Endothelial cell (in vitro differentiated cells): Measurements from ENCODE around the gene CCDC92. TPM values are rescaled to one million over a fixed set of nuclear protein-coding genes. Genes with fewer than 3 reads are reported as not detected.
"Not testable (repeated sequence)": the region's sequence is repeated elsewhere in the genome, so short reads cannot be mapped to it uniquely, and the experiment has no call there.

Experiments used
- DNase-seq: peaks from one replicate; pipeline ENCODE4 v3.0.0; 2021; ENCODE audit warnings: low spot score
- H3K27ac Mint-ChIP-seq: one replicate; pipeline ENCODE4 v1.8.0; 2021; ENCODE audit warnings: mixed read lengths, inconsistent platforms; ENCODE audit not compliant: unreplicated experiment
- H3K27me3 Mint-ChIP-seq: one replicate; pipeline ENCODE4 v1.8.0; 2021; ENCODE audit warnings: mild to moderate bottlenecking, moderate library complexity, mixed read lengths, inconsistent platforms; ENCODE audit not compliant: unreplicated experiment
- H3K36me3 Mint-ChIP-seq: one replicate; pipeline ENCODE4 v1.8.0; 2021; ENCODE audit warnings: mild to moderate bottlenecking, low read depth, mixed read lengths, inconsistent platforms; ENCODE audit not compliant: unreplicated experiment
- H3K4me1 Mint-ChIP-seq: one replicate; pipeline ENCODE4 v1.8.0; 2021; ENCODE audit warnings: mild to moderate bottlenecking, mixed read lengths, inconsistent platforms; ENCODE audit not compliant: unreplicated experiment
- H3K4me3 Mint-ChIP-seq: one replicate; pipeline ENCODE4 v1.8.0; 2021; ENCODE audit warnings: mild to moderate bottlenecking, mixed read lengths, inconsistent platforms; ENCODE audit not compliant: unreplicated experiment
- H3K9me3 Mint-ChIP-seq: one replicate; pipeline ENCODE4 v1.8.0; 2021; ENCODE audit warnings: mixed read lengths, inconsistent platforms; ENCODE audit not compliant: unreplicated experiment
- CTCF ChIP-seq: fragments of 200-600 bp; sonication (generic); IDR thresholded peaks from one replicate; pipeline ENCODE4 v1.5.0; 2021; ENCODE audit warnings: antibody characterized with exemption; ENCODE audit not compliant: unreplicated experiment
- total RNA-seq: library from RNA; stranded (reverse); fragmentation: NEBNext Ultra II Directional; extraction: Animal tissue kit (Norgen Biotek cat#: 25700); gene quantifications from one replicate; pipeline ENCODE4 v1.2.1, GENCODE V29; 2021; ENCODE audit not compliant: unreplicated experiment

Gene CCDC92
- total RNA-seq, 1 donor from 2014 or later: 25.0 TPM

DNA sequence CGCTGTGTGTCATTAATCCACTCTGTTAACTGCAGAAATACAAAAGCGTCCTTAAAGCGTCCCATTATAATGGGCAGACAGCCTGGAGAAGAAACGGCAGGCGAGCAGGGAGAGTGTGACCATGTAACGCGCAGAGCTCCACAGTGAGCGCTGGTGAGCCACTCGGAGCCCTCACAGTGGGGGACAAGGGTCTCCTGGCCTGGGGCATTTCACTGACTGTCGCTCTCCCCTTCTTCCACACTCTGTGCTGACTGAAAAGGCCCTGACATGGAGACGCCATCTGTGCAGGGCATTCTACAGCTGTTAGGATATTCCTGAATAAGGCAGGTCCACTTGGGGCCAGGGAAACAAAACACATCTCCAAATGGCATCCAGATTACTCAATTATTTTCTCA, 24.2 kb downstream of the CCDC92 start:
- H3K4me1 Mint-ChIP-seq: peaks cover 2% of the 10 kb centered on the region
- no peak for TF ChIP-seq CTCF
- no peak overlapping the region for H3K27ac Mint-ChIP-seq
- peaks cover 15% of the 10 kb centered on the region for H3K36me3 Mint-ChIP-seq
- H3K4me3 Mint-ChIP-seq: no peak overlapping the region
- DNase-seq: no peak
- H3K27me3 Mint-ChIP-seq: peaks cover 2% of the 10 kb centered on the region
- H3K9me3 Mint-ChIP-seq: no peaks in the 10 kb centered on the region

GRCh38 chr12:123947531-123947930, 25.1 kb downstream of the CCDC92 start:
- not testable (repeated sequence) for H3K4me3 Mint-ChIP-seq, H3K4me1 Mint-ChIP-seq, H3K9me3 Mint-ChIP-seq, H3K27me3 Mint-ChIP-seq, H3K27ac Mint-ChIP-seq, DNase-seq
- peaks cover 20% of the 10 kb centered on the region for H3K36me3 Mint-ChIP-seq

GRCh38 chr12:123946516-123947505, 25.8 kb downstream of the CCDC92 start:
- not testable (repeated sequence) for DNase-seq, H3K9me3 Mint-ChIP-seq, H3K4me1 Mint-ChIP-seq, H3K27me3 Mint-ChIP-seq, H3K4me3 Mint-ChIP-seq, H3K27ac Mint-ChIP-seq
- peaks cover 28% of the 10 kb centered on the region for H3K36me3 Mint-ChIP-seq

DNA sequence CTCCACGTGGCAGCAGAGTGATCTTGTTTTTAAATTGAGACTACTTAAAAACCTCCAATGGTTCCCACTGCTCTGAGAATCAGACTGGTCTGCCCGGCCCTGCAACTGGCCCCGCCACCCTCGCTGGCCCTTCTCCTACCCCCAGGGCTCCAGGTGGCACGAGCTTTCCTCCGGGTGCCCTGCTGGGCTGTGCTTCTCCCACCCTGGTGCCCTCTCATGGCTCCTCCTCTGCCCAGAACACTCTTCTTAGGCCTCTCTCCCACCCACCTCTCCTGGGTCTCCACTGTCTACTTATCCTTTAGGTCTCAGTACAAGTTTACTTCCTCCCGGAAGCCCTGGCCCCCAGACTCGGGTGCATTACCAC, 26.5 kb downstream of the CCDC92 start:
- Mint-ChIP-seq H3K4me3 (no peak overlapping the region), H3K4me1 (no peaks in the 10 kb centered on the region), H3K9me3 (peaks cover 8% of the 10 kb centered on the region), H3K36me3 (peaks cover 34% of the 10 kb centered on the region), H3K27me3 (peaks cover 7% of the 10 kb centered on the region), H3K27ac (no peak overlapping the region)
- TF ChIP-seq CTCF: no peak
- no peak for DNase-seq

DNA sequence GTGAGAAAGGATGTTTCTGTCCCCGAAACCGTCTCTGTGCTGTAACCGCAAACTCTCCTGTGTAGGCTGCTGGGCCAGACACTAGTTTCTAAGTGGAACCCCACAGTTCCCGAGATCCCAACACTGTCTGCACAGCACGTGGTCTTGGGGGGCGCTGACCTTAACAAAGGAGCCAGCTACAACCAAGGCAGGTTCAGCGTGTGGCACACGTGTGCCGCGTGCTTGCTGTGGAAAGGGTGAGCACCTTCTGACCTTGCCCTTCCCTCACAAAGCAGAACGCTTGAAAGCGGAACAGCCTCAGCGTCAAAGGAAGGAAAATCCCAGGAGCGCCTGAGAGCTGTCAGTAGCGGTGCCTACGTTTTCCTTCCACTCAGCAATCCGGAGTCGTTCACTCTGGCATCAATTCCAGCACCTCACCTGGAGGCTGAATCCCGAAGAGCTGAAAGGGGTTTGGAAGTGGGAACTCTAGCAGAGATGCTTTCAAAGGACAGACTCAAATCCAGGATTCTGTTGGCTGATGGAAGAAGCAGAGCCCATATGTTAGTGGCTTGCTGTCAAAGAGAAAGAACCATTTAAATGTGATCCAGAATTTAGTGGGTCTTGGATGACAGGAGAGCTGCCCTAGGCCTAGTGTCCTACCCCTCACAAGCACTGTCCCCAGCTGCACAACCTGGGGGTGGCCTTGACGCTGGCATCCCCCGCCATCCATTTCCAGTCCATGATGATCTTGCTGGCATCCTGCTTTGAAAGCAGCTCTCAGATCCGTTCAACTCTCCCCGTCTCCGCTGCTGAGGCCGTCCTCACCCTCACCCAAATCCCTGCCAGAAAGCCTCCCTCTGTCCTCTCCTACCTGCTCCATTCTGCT, 27.1 kb downstream of the CCDC92 start:
- Mint-ChIP-seq H3K27me3 (peaks cover 7% of the 10 kb centered on the region), H3K9me3 (peaks cover 8% of the 10 kb centered on the region), H3K4me1 (no peaks in the 10 kb centered on the region), H3K27ac (no peak overlapping the region), H3K36me3 (peaks cover 37% of the 10 kb centered on the region), H3K4me3 (no peak overlapping the region)
- TF ChIP-seq CTCF: no peak
- DNase-seq: no peak
